Right lobe of liver (tissue), 4 donors: ENCODE measurements around the gene HDAC4.

Source experiments
- CTCF ChIP-seq, 4 donors: fragments of 200-600 bp in 3 of 4; fragments of 450-650 bp in 1 of 4; IDR thresholded peaks; one replicate each; pipeline versions ENCODE4 v1.5.1 to v1.8.0; 2016 to 2022; ENCODE audit warnings: antibody characterized with exemption in 4 of 4, mild to moderate bottlenecking in 2 of 4
- POLR2A ChIP-seq: fragments of 450-650 bp; IDR thresholded peaks from one replicate; pipeline ENCODE4 v1.6.1; 2017; ENCODE audit warnings: antibody characterized with exemption, mild to moderate bottlenecking
- donor health status: DM: no; HTN: no; CAD: no.
- donor health status: DM: no; HTN: no; CAD: no.
- donor health status: DM: no; HTN: yes; CAD: no.

DNA sequence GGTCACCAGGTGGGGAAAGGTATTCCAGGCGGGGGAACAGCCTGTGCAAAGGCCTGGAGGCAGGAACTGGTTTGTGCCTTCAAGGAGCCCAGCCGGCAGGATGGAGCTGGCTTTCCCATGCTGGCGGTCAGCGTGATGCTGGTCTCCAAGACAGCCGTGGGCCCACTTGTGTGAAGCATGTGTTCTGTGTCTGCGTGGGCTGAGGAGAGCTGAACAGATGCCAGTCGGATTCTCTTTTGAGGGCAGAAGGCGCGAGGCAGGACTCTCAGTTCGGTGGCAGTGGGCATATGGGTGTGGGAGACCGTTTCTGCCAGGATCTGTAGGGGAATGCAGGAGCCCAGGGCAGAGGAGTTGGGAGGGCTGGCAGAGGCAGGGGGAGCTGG is 361.4 kb downstream of the HDAC4 start:
- no peak for TF ChIP-seq CTCF (IDR thresholded peaks at IDR 0.05)
- TF ChIP-seq POLR2A, result no peak
